PC-3 (cell line): ENCODE results near the gene ZNF524. TPM values are rescaled to one million over a fixed set of nuclear protein-coding genes. Genes with fewer than 3 reads are reported as not detected.
"Not testable (repeated sequence)": the region's sequence is repeated elsewhere in the genome, so short reads cannot be mapped to it uniquely, and the experiment has no call there.

Experiments used
- ATAC-seq: fragments of 200-7000 bp; cut with Tn5 transposase; 2 replicates; pipeline ENCODE4 v1.9.1; 2020; ENCODE audit warnings: mild to moderate bottlenecking, moderate library complexity
- BruUV-seq: library from RNA; stranded (reverse); fragments of 400-500 nt; replicated peaks from 2 replicates; lab custom pipeline; 2021; lab: Mats Ljungman, UMichigan
- CTCF ChIA-PET: fragments of 300-600 bp; sonication (Branson Sonifier 250); formaldehyde crosslinking; loops from one replicate; lab custom pipeline; 2022; ENCODE audit warnings: antibody characterized with exemption; lab: Charles Lee
- POLR2A ChIA-PET: fragments of 300-600 bp; sonication (Branson Sonifier 250); formaldehyde crosslinking; loops from one replicate; lab custom pipeline; 2022; ENCODE audit warnings: antibody characterized with exemption; ENCODE audit not compliant: unreplicated experiment; lab: Charles Lee
- DNase-seq: peaks from one replicate; pipeline ENCODE4 v3.0.0-alpha.2; 2015
- H2AFZ ChIP-seq: fragments of 300-600 bp; sonication (generic); 2 replicates; pipeline ENCODE4 v1.6.0; 2016; ENCODE audit warnings: antibody characterized with exemption, low read length
- H3F3A ChIP-seq: fragments of 300-600 bp; sonication (generic); one replicate; pipeline ENCODE4 v1.6.0; 2017; ENCODE audit warnings: antibody characterized with exemption, low read length, control low read depth, mild to moderate bottlenecking; ENCODE audit not compliant: unreplicated experiment
- H3K27ac ChIP-seq: fragments of 300-600 bp; sonication (generic); 2 replicates; pipeline ENCODE4 v1.5.1; 2016; ENCODE audit warnings: mild to moderate bottlenecking, low read length
- H3K27me3 ChIP-seq: fragments of 300-600 bp; sonication (generic); 2 replicates; pipeline ENCODE4 v1.6.1; 2016; ENCODE audit warnings: low read length, mixed read lengths
- H3K36me3 ChIP-seq: fragments of 300-600 bp; sonication (generic); 2 replicates; pipeline ENCODE4 v1.6.1; 2016; ENCODE audit warnings: low read depth, mixed run types, low read length, mixed read lengths
- H3K4me1 ChIP-seq: fragments of 300-600 bp; sonication (generic); 2 replicates; pipeline ENCODE4 v1.5.1; 2016; ENCODE audit warnings: low read length; ENCODE audit not compliant: insufficient read depth
- H3K4me2 ChIP-seq: fragments of 300-600 bp; sonication (generic); 2 replicates; pipeline ENCODE4 v1.6.0; 2016; ENCODE audit warnings: low read length
- H3K4me3 ChIP-seq: fragments of 300-600 bp; sonication (generic); 2 replicates; pipeline ENCODE4 v1.5.1; 2016; ENCODE audit warnings: mild to moderate bottlenecking, low read length, mixed read lengths
- H3K79me2 ChIP-seq: fragments of 300-600 bp; sonication (generic); 2 replicates; pipeline ENCODE4 v1.6.1; 2017; ENCODE audit warnings: low read length, mixed read lengths
- H3K9ac ChIP-seq: fragments of 300-600 bp; sonication (generic); 2 replicates; pipeline ENCODE4 v1.6.0; 2016; ENCODE audit warnings: mild to moderate bottlenecking, low read length
- H3K9me2 ChIP-seq: fragments of 300-600 bp; sonication (generic); replicated peaks from 2 replicates; pipeline ENCODE4 v1.6.1; 2016; ENCODE audit warnings: mixed run types, low read length, mixed read lengths
- H3K9me3 ChIP-seq: fragments of 300-600 bp; sonication (generic); 2 replicates; pipeline ENCODE4 v1.6.1; 2016; ENCODE audit warnings: low read length, mixed read lengths
- H4K20me1 ChIP-seq: fragments of 300-600 bp; sonication (generic); 2 replicates; pipeline ENCODE4 v1.6.1; 2016; ENCODE audit warnings: low read length, mixed read lengths
- EZH2 ChIP-seq: fragments of 300-600 bp; sonication (generic); IDR thresholded peaks from one replicate; pipeline ENCODE4 v1.6.1; 2017; ENCODE audit warnings: antibody characterized with exemption, mild to moderate bottlenecking, low read length; ENCODE audit not compliant: unreplicated experiment
- EZH2phosphoT487 ChIP-seq: fragments of 300-600 bp; sonication (generic); IDR thresholded peaks from 2 replicates; pipeline ENCODE4 v1.6.1; 2018; ENCODE audit warnings: mild to moderate bottlenecking, antibody characterized with exemption, low read length, borderline replicate concordance
- intact Hi-C: fragments of 100-400 bp; cut with micrococcal nuclease; formaldehyde crosslinking; loops from 2 replicates; pipeline ENCODE4 v1.9.0; 2023
- total RNA-seq: library from RNA; depleted of rRNA; stranded (reverse); fragments of >200 nt; gene quantifications from 2 replicates; pipeline ENCODE4 v1.2.3, GENCODE V29; 2014
- TF ChIP-seq, protein P1 (sequence below): fragments of 300-600 bp; sonication (generic); conservative IDR thresholded peaks from 2 replicates; pipeline ENCODE4 v1.5.1; 2017; ENCODE audit warnings: antibody characterized with exemption, low read depth, mild to moderate bottlenecking, low read length

ZNF524 gene
- total RNA-seq, 1 experiment from 2014 or later, result 27.7 TPM

DNA sequence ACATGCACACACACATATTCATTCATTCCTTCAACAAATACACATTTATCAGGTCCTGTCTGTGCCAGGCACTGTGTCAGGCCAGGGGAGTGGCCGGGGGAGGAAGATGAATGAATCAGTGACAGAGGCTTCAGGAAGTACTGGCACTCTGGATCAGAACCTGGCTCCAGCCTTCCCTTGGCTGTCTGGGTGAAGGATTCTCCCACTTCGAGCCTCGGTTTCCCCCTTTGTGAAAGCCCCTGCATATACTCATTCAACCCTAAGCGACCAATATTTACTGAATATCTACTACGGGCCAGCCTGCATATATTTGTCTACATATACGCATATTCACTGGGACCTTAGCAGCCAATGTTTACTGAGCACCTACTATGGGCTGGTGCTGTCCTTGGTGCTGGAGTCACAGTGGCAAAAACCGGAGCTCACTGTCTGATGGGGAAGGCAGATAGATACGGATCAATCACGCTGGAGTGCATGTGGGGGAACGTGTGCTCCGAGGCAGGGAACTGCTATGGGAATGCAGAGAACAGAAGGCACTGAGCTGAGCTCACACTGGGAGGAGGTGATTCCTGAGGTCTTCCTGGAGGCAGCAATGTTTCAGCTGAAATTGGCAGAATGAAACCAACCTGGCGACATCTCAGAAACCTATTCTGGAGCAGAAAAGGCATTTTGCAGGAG, 18.8 kb upstream of the ZNF524 start:
- no peaks in the 10 kb centered on the region for H3K9me2 ChIP-seq
- peaks cover 10% of the 10 kb centered on the region for H3K4me1 ChIP-seq
- H3K9me3 ChIP-seq, result no peaks in the 10 kb centered on the region
- TSS peak; percentile 95 for BruUV-seq
- H3K4me3 ChIP-seq, result peak overlapping the region; percentile 93
- H3K4me2 ChIP-seq, result peak overlapping the region; percentile 88
- DNase-seq (peak; percentile 45), ATAC-seq (peak; percentile 14)
- TF ChIP-seq EZH2, result no peak
- TF ChIP-seq, protein P1, sequence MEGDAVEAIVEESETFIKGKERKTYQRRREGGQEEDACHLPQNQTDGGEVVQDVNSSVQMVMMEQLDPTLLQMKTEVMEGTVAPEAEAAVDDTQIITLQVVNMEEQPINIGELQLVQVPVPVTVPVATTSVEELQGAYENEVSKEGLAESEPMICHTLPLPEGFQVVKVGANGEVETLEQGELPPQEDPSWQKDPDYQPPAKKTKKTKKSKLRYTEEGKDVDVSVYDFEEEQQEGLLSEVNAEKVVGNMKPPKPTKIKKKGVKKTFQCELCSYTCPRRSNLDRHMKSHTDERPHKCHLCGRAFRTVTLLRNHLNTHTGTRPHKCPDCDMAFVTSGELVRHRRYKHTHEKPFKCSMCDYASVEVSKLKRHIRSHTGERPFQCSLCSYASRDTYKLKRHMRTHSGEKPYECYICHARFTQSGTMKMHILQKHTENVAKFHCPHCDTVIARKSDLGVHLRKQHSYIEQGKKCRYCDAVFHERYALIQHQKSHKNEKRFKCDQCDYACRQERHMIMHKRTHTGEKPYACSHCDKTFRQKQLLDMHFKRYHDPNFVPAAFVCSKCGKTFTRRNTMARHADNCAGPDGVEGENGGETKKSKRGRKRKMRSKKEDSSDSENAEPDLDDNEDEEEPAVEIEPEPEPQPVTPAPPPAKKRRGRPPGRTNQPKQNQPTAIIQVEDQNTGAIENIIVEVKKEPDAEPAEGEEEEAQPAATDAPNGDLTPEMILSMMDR, result no peak
- TF ChIP-seq EZH2phosphoT487, result no peak
- H3K27me3 ChIP-seq, result no peaks in the 10 kb centered on the region
- H4K20me1 ChIP-seq, result no peaks in the 10 kb centered on the region
- no peak overlapping the region for H3K27ac ChIP-seq
- H3K36me3 ChIP-seq, result no peaks in the 10 kb centered on the region; the same call in 1 of the 2 replicates
- CTCF ChIA-PET, result interaction anchor here (0.7 kb wide), 1 partner anchor 18 kb away, joined by 4 read pairs; the partner anchor contains the start of gene FIZ1
- H3K79me2 ChIP-seq, result peaks cover 24% of the 10 kb centered on the region
- H3F3A ChIP-seq, result no peaks in the 10 kb centered on the region
- H2AFZ ChIP-seq, result peak overlapping the region; percentile 98
- POLR2A ChIA-PET, result interaction anchor here (0.5 to 0.7 kb wide), 2 partner anchors 18 to 73 kb away, joined by 3 read pairs; partner anchors contain the start of gene FIZ1
- H3K9ac ChIP-seq, result peak overlapping the region; percentile 98
- intact Hi-C loops, result loop anchor here (2.0 kb wide), 2 partner anchors 18 to 32 kb away; partner anchors contain the start of gene FIZ1

- no peaks in the 10 kb centered on the region; the same call in 1 of the 2 replicates for H3K36me3 ChIP-seq
- H3K4me1 ChIP-seq, result peaks cover 12% of the 10 kb centered on the region
- H3K4me3 ChIP-seq, result no peak overlapping the region
- H3F3A ChIP-seq, result no peaks in the 10 kb centered on the region
- H3K9ac ChIP-seq, result no peak overlapping the region
- no peaks in the 10 kb centered on the region for H3K27me3 ChIP-seq
- H3K79me2 ChIP-seq, result peaks cover 24% of the 10 kb centered on the region
- no peaks in the 10 kb centered on the region for H4K20me1 ChIP-seq
- ATAC-seq (no peak), DNase-seq (no peak)
- peak overlapping the region; percentile 88; the same call in 1 of the 2 replicates for H3K4me2 ChIP-seq
- H2AFZ ChIP-seq, result no peak overlapping the region; the same call in 1 of the 2 replicates
- TF ChIP-seq, protein P1, result no peak
- TF ChIP-seq EZH2phosphoT487 (no peak), EZH2 (no peak)
- intact Hi-C loops, result loop anchor here (2.0 kb wide), 2 partner anchors 17 to 33 kb away; partner anchors contain the start of gene FIZ1
- ChIA-PET POLR2A (interaction anchor here (0.5 to 0.7 kb wide), 2 partner anchors 17 to 73 kb away, joined by 3 read pairs; partner anchors contain the start of gene FIZ1), CTCF (interaction anchor here (0.7 kb wide), 1 partner anchor 18 kb away, joined by 4 read pairs; the partner anchor contains the start of gene FIZ1)
- no peaks in the 10 kb centered on the region for H3K9me2 ChIP-seq
- no peaks in the 10 kb centered on the region for H3K9me3 ChIP-seq
- H3K27ac ChIP-seq, result no peak overlapping the region
- BruUV-seq, result no TSS peak
Observed at GRCh38 chr19:55581823-55582223, 18.3 kb upstream of the ZNF524 start.

DNA sequence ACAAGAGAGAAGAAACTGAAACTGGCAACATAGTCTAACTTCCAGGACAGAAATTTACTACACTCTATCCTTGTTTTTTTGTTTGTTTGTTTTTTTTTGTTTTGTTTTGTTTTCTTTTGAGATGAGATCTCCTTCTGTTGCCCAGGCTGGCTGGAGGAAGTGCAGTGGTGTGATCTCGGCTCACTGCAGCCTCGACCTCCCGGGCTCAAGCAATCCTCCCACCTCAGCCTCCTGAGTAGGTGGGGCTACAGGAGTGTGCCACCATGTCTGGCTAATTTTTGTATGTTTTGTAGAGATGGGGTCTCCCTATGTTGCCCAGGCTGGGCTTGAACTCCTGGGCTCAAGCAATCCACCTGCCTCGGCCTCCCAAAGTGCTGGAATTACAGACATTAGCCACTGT, 17.8 kb upstream of the ZNF524 start:
- Histone ChIP-seq H3K79me2 (peaks cover 24% of the 10 kb centered on the region), H3K4me1 (peaks cover 15% of the 10 kb centered on the region), H3K4me2 (peak overlapping the region; percentile 88; the same call in 1 of the 2 replicates)
- H4K20me1 ChIP-seq, DNase-seq, H3K36me3 ChIP-seq, H3K9me2 ChIP-seq, H2AFZ ChIP-seq, ATAC-seq, H3K27ac ChIP-seq, H3K27me3 ChIP-seq, CTCF ChIA-PET, POLR2A ChIA-PET, H3F3A ChIP-seq, H3K4me3 ChIP-seq, H3K9ac ChIP-seq, intact Hi-C loops, H3K9me3 ChIP-seq, BruUV-seq: not testable (repeated sequence)

DNA sequence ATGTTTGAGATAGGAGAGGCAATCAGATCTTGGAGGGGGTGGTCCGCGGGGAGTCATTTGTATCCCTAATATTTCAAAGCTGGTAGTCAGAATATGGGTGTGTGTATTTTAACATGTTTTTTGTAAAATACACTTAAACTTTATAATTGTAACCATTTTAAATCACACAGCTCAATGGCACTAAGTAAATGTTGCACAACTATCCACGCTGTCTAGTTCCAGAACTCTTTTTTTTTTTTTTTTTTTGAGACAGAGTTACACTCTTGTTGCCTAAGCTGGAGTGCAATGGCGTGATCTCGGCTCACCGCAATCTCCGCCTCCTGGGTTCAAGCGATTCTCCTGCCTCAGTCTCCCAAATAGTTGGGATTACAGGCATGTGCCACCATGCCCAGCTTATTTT, 16.2 kb upstream of the ZNF524 start:
- peaks cover 20% of the 10 kb centered on the region for H3K79me2 ChIP-seq
- BruUV-seq, H2AFZ ChIP-seq, intact Hi-C loops, H4K20me1 ChIP-seq, DNase-seq, H3K36me3 ChIP-seq, H3K9me3 ChIP-seq, H3K9ac ChIP-seq, H3K4me3 ChIP-seq, H3K27ac ChIP-seq, H3F3A ChIP-seq, H3K4me2 ChIP-seq, CTCF ChIA-PET, POLR2A ChIA-PET, ATAC-seq, H3K27me3 ChIP-seq, H3K9me2 ChIP-seq: not testable (repeated sequence)
- H3K4me1 ChIP-seq, result peaks cover 15% of the 10 kb centered on the region
